Panc1 (cell line): Measurements from ENCODE around the gene TSPYL1. TPM values are rescaled to one million over a fixed set of nuclear protein-coding genes. Genes with fewer than 3 reads are reported as not detected.
"Not testable (repeated sequence)": the region's sequence is repeated elsewhere in the genome, so short reads cannot be mapped to it uniquely, and the experiment has no call there.

Source experiments
- ATAC-seq: fragments of 200-7000 bp; cut with Tn5 transposase; 2 replicates; pipeline ENCODE4 v1.9.1; 2020; ENCODE audit warnings: mild to moderate bottlenecking, moderate library complexity
- BruUV-seq: library from RNA; stranded (reverse); fragments of 400-500 nt; replicated peaks from 2 replicates; lab custom pipeline; 2021; lab: Mats Ljungman, UMichigan
- CTCF ChIA-PET: fragments of 300-600 bp; sonication (Branson Sonifier 250); formaldehyde crosslinking; loops from one replicate; lab custom pipeline; 2022; ENCODE audit warnings: antibody characterized with exemption; lab: Charles Lee
- POLR2A ChIA-PET: fragments of 300-600 bp; sonication (Branson Sonifier 250); formaldehyde crosslinking; loops from one replicate; lab custom pipeline; 2022; ENCODE audit warnings: antibody characterized with exemption; lab: Charles Lee
- DNase-seq: peaks from one replicate; pipeline ENCODE4 v3.0.0-alpha.2; 2010; ENCODE audit warnings: low read depth, low spot score
- H3K27ac ChIP-seq: 2 replicates; pipeline ENCODE4 v1.5.1; 2011; ENCODE audit warnings: mild to moderate bottlenecking, low read length, inconsistent platforms
- H3K27me3 ChIP-seq: fragments of 200-500 bp; sonication (Bioruptor generic); 2 replicates; pipeline ENCODE4 v1.6.0; 2014; ENCODE audit warnings: low read length, inconsistent platforms; ENCODE audit not compliant: control insufficient read depth, insufficient read depth
- H3K36me3 ChIP-seq: fragments of 200-500 bp; sonication (Bioruptor generic); 2 replicates; pipeline ENCODE4 v1.5.1; 2014; ENCODE audit warnings: inconsistent platforms, mild to moderate bottlenecking, low read length, moderate library complexity; ENCODE audit not compliant: control insufficient read depth, insufficient read depth
- H3K4me1 ChIP-seq: 2 replicates; pipeline ENCODE4 v1.5.1; 2011; ENCODE audit warnings: inconsistent platforms, mild to moderate bottlenecking, low read length, moderate library complexity; ENCODE audit not compliant: control insufficient read depth, insufficient read depth
- H3K4me3 ChIP-seq, 2 experiments: 2 replicates each; pipeline ENCODE4 v1.5.1; 2011 to 2012; ENCODE audit warnings: low read depth in 2 of 2, low read length in 2 of 2, mild to moderate bottlenecking in 2 of 2, inconsistent platforms in 1 of 2, moderate library complexity in 1 of 2
- H3K9me3 ChIP-seq: fragments of 200-500 bp; sonication (Bioruptor generic); 2 replicates; pipeline ENCODE4 v1.5.1; 2014; ENCODE audit warnings: low read depth, mild to moderate bottlenecking, inconsistent platforms, low read length, moderate library complexity; ENCODE audit not compliant: control insufficient read depth, insufficient read depth
- POLR2AphosphoS5 ChIP-seq: IDR thresholded peaks from 2 replicates; pipeline ENCODE4 v1.6.1; 2012; ENCODE audit warnings: mild to moderate bottlenecking, low read depth, low read length, moderate library complexity
- SIN3A ChIP-seq: IDR thresholded peaks from 2 replicates; pipeline ENCODE4 v1.6.1; 2012; ENCODE audit warnings: low read depth, mild to moderate bottlenecking, low read length, moderate library complexity, borderline replicate concordance; ENCODE audit not compliant: insufficient read depth
- TCF7L2 ChIP-seq: IDR thresholded peaks from 2 replicates; pipeline ENCODE4 v1.6.1; 2011; ENCODE audit warnings: mild to moderate bottlenecking, low read depth, low read length, inconsistent platforms
- in situ Hi-C: cut with HindIII; loops from 2 replicates; pipeline ENCODE4 v1.10.0; 2016; ENCODE audit warnings: low sequenced_read_pairs, low pct_unique_long_range_greater_than_20kb
- intact Hi-C: fragments of 100-400 bp; cut with micrococcal nuclease; formaldehyde crosslinking; loops from one replicate; pipeline ENCODE4 v1.10.0; 2022; ENCODE audit not compliant: unreplicated experiment
- total RNA-seq: library from RNA; stranded (reverse); gene quantifications from one replicate; pipeline ENCODE4 v1.2.1, GENCODE V29; 2021; ENCODE audit not compliant: unreplicated experiment
- TF ChIP-seq, protein P1 (sequence below), 2 experiments: IDR thresholded peaks; 2 replicates each; pipeline ENCODE4 v1.6.1; 2011 to 2012; ENCODE audit warnings: low read depth in 2 of 2, control low read depth in 1 of 2, low read length in 1 of 2, mild to moderate bottlenecking in 1 of 2, moderate library complexity in 1 of 2; ENCODE audit not compliant: insufficient read depth in 1 of 2
- TF ChIP-seq, protein P2 (sequence below): fragments of 450-650 bp; IDR thresholded peaks from 2 replicates; pipeline ENCODE4 v1.5.1; 2017; ENCODE audit warnings: mild to moderate bottlenecking

Gene TSPYL1
- total RNA-seq, 1 experiment from 2014 or later = 103 TPM

DNA sequence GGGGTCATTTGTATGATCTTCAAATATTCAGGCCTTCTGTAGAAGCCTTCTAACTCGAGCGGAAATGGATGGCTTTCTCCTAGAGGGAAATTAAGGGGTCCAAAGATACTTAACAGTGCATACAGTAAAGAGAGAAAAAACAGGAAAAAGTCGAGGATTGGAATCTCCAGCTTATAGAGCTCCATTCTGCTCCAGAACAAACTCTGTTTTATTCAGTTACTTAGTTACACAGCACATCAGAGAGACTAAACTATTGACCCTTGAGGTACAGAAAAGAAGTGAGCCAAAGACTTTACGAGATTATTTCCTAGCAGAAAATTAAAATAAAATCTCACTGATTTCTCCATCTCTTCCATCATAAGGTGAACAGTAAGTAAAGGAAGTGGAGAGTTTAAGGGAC lies 47.3 kb upstream of the TSPYL1 start:
- Histone ChIP-seq H3K9me3 (no peaks in the 10 kb centered on the region), H3K4me1 (no peaks in the 10 kb centered on the region), H3K27ac (no peak overlapping the region), H3K36me3 (no peaks in the 10 kb centered on the region), H3K4me3 (no peak overlapping the region), H3K27me3 (no peaks in the 10 kb centered on the region)
- no peak for ATAC-seq
- CTCF ChIA-PET = no interaction called here
- POLR2A ChIA-PET = no interaction called here
- DNase-seq = no peak
- TF ChIP-seq, protein P1, sequence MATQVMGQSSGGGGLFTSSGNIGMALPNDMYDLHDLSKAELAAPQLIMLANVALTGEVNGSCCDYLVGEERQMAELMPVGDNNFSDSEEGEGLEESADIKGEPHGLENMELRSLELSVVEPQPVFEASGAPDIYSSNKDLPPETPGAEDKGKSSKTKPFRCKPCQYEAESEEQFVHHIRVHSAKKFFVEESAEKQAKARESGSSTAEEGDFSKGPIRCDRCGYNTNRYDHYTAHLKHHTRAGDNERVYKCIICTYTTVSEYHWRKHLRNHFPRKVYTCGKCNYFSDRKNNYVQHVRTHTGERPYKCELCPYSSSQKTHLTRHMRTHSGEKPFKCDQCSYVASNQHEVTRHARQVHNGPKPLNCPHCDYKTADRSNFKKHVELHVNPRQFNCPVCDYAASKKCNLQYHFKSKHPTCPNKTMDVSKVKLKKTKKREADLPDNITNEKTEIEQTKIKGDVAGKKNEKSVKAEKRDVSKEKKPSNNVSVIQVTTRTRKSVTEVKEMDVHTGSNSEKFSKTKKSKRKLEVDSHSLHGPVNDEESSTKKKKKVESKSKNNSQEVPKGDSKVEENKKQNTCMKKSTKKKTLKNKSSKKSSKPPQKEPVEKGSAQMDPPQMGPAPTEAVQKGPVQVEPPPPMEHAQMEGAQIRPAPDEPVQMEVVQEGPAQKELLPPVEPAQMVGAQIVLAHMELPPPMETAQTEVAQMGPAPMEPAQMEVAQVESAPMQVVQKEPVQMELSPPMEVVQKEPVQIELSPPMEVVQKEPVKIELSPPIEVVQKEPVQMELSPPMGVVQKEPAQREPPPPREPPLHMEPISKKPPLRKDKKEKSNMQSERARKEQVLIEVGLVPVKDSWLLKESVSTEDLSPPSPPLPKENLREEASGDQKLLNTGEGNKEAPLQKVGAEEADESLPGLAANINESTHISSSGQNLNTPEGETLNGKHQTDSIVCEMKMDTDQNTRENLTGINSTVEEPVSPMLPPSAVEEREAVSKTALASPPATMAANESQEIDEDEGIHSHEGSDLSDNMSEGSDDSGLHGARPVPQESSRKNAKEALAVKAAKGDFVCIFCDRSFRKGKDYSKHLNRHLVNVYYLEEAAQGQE (IDR thresholded peaks at IDR 0.05; ENCODE audit: insufficient read depth in 1 of 2, low read depth in 2 of 2, low read length in 1 of 2) = no peak
- TF ChIP-seq POLR2AphosphoS5 = no peak
- no TSS peak for BruUV-seq
- in situ Hi-C loops = no loop called here
- intact Hi-C loops = no loop called here

DNA sequence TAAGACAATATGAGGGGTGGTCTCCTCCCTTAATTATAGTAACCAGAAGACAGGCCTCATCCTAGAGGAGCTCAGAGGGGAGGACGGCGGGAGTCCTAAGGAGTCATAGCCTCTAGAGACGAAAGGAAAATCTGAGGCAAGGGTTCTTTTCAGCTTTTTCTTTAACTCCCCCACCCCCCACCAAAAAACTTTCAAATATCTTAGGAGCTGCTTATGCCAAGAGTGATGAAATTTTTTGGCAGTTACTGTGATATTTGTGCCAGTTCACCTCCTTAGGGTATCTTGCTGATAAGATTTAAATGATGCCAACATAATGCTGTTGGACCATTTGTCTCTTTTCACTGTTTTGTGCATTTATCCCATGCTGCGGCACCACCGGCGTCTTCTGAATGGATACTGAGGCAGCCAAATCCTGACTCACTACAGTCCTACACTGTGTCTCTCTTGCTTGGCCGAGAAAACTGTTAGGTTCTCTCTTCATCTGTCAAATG lies 46.5 kb upstream of the TSPYL1 start:
- intact Hi-C loops = no loop called here
- ChIA-PET POLR2A (no interaction called here), CTCF (no interaction called here)
- Histone ChIP-seq H3K9me3 (no peaks in the 10 kb centered on the region), H3K4me3 (no peak overlapping the region), H3K27ac (no peak overlapping the region), H3K27me3 (no peaks in the 10 kb centered on the region), H3K36me3 (no peaks in the 10 kb centered on the region), H3K4me1 (no peaks in the 10 kb centered on the region)
- no peak for DNase-seq
- in situ Hi-C loops = no loop called here
- ATAC-seq = no peak
- TF ChIP-seq SIN3A (no peak), TCF7L2 (no peak), POLR2AphosphoS5 (no peak)
- TF ChIP-seq, protein P1 (IDR thresholded peaks at IDR 0.05; ENCODE audit: insufficient read depth in 1 of 2, low read depth in 2 of 2, low read length in 1 of 2) = no peak
- TF ChIP-seq, protein P2, sequence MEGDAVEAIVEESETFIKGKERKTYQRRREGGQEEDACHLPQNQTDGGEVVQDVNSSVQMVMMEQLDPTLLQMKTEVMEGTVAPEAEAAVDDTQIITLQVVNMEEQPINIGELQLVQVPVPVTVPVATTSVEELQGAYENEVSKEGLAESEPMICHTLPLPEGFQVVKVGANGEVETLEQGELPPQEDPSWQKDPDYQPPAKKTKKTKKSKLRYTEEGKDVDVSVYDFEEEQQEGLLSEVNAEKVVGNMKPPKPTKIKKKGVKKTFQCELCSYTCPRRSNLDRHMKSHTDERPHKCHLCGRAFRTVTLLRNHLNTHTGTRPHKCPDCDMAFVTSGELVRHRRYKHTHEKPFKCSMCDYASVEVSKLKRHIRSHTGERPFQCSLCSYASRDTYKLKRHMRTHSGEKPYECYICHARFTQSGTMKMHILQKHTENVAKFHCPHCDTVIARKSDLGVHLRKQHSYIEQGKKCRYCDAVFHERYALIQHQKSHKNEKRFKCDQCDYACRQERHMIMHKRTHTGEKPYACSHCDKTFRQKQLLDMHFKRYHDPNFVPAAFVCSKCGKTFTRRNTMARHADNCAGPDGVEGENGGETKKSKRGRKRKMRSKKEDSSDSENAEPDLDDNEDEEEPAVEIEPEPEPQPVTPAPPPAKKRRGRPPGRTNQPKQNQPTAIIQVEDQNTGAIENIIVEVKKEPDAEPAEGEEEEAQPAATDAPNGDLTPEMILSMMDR = no peak
- BruUV-seq = no TSS peak

DNA sequence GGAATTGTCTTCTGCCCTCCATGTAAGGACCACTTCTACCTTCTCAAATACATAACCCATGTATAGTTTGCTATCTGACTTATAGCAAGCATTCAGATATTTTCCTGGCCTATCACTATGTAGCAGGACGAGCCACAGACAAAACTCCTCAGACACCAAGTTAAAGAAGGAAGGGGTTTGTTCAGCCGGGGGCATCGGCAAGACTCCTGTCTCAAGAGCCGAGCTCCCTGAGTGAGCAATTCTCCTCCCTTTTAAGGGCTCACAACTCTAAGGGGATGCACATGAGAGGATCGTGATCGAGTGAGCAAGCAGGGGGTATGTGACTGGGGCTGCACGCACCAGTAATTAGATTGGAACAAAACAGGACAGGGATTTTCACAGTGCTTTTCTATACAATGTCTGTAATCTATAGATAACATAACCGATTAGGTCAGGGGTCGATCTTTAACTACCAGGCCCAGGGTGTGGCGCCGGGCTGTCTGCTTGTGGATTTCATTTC lies 46.0 kb upstream of the TSPYL1 start:
- H3K4me1 ChIP-seq, in situ Hi-C loops, POLR2A ChIA-PET, BruUV-seq, H3K27ac ChIP-seq, H3K9me3 ChIP-seq, ATAC-seq, CTCF ChIA-PET, H3K27me3 ChIP-seq, intact Hi-C loops, DNase-seq, H3K36me3 ChIP-seq, H3K4me3 ChIP-seq: not testable (repeated sequence)
